Midbrain (tissue), 1 donor: ENCODE results near the gene SDHAF1.
A peak's percentile ranks its signal among the peaks of the same experiment; 100 is the strongest.

Experiments used
- DNase-seq: peaks from one replicate; lab custom pipeline; 2025; lab: John Stamatoyannopoulos, UW

The SDHAF1 gene

DNA sequence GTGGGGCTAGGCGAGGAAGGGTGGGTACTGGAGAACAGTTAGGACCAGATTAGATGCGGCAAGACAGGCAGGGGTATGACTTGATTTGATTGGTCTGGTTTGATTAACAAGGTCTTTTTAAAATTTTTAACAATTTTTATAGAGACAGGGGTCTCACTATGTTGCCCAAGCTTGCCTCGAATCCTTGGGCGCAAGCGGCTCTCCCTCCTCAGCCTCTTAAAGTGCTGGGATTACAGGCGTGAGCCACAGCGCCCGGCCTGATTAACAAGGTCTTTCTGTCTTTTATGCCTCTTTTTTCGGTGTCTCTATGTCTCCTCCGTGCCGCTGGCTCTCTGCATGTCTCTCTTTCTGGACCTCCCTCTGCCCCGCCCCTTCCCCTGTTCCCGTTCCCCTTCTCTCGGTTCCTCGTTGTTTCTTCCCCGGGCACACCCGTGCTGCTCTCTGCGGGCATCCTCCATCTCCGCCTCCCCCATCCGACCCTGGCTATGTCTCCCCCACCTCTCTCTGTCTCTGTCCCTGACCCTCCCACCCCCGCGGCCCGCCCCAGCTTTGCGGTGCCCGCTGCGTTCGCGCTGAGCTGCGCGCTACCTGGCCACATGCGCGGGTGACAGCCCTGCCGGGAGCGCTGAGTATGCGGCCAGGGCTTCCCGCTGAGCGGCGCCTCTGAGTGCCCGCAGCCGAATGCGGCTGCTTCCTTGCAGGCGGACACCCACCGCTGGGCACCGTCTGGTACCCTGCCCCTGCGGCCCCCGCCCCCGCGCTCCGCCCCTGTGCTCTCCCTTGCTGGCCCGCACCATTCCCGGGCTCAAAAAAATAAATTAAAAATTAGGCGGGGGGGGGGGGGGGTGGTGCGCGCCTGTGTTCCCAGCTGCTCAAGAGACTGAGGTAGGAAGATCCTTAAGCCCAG lies 8.1 kb upstream of the SDHAF1 start:
- no peak for DNase-seq

GRCh38 chr19:35987571-35987896 lies 7.5 kb upstream of the SDHAF1 start:
- no peak for DNase-seq

DNA sequence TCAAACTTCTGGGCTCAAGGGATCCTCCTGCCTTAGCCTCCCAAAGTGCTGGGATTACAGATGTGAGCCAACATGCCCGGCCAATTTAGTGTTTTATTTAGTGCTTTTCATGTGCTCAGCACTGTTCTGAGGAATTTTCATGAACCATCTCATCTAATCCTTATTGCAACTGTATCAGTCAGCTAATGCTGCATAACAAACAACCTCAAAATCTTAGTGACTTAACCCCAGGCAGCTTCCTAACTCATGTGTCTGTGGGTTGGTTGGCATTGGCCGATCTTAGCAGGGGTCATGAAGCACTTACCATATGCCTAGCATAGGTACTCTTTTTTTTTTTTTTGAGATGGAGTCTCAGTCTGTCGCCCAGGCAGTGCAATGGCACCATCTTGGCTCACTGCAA lies 6.2 kb upstream of the SDHAF1 start:
- DNase-seq: no peak

- no peak for DNase-seq
Measured at GRCh38 chr19:35990156-35990555, 4.8 kb upstream of the SDHAF1 start.

GRCh38 chr19:35990771-35991730 lies 3.9 kb upstream of the SDHAF1 start:
- DNase-seq: no peak

DNA sequence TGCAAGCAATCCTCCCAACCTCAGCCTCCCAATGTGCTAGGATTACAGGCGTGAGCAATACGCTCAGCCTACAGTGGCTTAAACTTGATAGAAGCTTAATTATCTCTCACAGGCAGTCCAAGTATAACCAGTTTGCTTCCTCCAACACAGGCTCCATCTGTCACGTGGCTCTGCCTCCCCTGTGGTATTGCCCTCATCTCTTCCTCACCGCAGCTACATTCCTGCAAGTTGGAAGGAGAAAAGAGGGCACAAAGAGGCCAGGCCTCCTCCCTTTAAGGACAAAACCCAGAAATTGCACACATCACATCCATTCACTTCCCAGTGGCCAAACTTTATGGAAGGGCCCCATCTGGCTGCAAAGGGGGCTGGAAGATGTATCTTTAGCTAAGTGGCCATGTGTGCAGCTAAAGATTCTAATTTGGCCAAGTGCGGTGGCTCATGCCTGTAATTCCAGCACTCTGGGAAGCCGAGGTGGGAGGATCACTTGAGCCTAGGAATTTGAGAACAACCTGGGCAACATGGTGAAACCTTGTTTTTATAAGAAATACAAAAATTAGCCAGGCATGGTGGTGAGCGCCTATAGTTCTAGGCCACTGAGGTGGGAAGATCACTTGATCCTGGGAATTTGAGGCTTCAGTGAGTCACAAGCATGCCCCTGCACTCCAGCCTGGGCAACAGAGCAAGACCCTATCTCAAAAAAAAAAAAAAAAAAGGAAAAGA lies 3.1 kb upstream of the SDHAF1 start:
- DNase-seq: no peak

DNA sequence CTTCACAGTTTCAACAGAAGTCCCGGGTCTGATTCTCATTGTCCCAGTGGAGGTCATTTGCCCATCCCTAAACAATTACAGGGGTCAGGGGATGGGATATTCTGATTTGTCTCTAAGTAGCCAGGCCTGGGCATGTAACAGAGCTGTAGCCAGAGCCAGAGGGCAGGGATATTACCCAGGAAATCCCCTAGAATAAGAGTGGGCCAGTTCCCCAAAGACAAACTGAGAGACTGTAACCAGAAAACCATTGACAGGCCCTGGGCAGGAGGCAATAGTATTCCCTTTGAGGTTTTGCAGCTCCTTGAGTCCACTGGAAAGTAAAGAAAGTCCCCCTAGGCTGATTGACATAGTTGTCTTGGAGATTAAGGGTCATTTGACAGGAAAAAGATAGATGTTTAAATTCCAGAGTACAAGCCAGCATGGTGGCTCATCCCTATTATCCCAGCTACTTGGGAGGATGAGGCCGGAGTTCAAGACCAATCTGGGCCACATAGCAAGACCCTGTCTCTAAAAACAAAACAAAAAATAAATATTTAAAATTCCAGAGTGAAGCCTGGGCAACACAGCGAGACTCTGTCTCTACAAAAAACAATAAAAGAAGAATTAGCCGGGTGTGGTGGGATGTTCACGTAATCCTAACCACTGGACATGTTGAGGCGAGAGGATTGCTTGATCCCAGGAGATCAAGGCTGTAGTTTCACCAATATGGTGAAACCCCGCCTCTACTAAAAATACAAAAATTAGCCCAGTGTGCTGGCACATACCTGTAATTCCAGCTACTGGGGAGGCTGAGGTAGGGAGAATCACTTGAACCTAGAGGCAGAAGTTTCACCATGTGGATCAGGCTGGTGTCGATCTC lies 1.9 kb upstream of the SDHAF1 start:
- DNase-seq: no peak

GRCh38 chr19:35993923-35994598 lies 927 bp upstream of the SDHAF1 start:
- no peak for DNase-seq

GRCh38 chr19:35996777-35997176 lies 1.8 kb downstream of the SDHAF1 start:
- no peak for DNase-seq

DNA sequence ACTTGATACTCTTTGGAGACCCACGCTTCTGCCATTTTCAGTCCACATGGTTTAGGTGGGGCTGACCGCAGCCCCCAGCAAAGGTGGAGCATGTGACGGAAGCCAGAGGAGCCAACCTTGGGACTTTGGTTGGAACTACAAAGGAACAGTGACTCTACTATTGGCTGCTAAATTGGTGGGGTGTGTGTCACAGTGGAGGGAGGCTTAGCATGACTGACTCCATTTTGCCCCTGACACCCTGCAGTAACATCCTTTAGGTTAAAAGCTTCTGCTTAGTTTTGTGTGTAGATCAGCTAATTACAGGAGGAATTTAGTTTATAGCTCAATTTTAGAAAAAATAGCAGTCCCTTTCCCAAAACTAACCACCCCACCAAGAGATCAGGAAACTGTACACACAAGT lies 6.6 kb downstream of the SDHAF1 start:
- DNase-seq: no peak

DNA sequence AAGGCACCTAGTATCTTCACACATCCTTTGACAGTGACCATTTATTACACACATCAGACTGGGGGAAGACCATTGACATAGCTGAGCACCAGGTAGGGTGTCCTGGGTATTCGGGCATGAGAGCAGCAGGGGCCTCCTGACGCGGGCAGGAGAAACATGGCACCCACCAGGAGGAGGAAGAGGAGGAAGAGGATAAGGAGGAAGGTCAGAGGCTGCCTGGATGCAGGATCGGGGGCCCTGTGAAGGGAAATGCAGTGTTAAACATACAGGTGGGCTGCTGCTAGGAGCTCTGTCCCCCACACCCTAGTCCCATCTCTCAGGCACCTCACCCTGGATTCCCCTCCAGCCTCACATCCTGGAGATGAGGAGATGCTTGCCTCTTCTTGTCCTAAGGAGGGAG lies 8.3 kb downstream of the SDHAF1 start:
- DNase-seq: no peak

DNA sequence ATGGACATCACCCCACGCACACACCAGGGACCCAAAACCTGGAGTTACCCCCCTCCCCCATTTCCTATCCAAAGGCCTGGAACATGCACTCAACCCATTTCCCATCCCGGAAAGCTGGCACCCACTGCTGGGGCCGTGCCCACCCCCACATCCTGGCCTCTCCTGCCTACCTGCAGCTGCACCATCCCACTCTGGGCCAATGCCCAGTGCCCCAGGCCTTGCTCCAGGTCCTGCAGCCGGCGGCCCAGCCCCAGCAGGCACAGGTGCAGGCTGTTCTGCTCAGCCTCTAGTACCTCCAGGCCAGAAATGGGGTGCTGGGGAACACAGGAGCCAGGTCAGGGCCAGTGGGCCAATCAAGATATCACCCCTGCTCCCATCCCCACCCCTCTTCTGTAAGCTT lies 12.0 kb downstream of the SDHAF1 start:
- DNase-seq: no peak

- DNase-seq: no peak
Measured at GRCh38 chr19:36008336-36008978, 13.5 kb downstream of the SDHAF1 start, which contains the start of gene SYNE4. Gene SYNE4, minus strand, starts transcription at chr19:36008813. Its CDS starts 132 bp downstream, at chr19:36008681.

- DNase-seq: peak; percentile 54
Measured at GRCh38 chr19:36009220-36009619, 14.2 kb downstream of the SDHAF1 start.

- DNase-seq: no peak
Measured at GRCh38 chr19:36009633-36010379, 14.8 kb downstream of the SDHAF1 start.

DNA sequence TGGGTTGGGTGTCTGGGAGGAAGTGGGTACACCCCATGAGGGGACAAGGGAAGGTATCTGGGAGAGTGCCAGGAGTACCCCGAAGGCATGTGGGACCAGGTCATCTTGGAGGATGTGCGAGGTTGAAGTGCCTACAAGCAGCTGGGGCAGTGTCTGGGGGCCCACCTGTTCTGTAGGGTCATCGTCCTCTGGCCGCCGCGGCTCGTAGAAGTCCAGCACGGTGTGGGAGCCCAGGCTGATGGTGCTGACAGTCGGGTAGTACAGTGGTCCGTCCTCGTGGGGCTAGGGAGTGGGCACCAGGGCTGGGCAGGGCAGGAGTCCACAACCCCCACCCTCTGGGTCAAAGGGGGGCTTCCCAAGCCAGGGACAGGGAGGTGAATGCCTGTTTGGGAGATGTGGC lies 15.4 kb downstream of the SDHAF1 start:
- no peak for DNase-seq

DNA sequence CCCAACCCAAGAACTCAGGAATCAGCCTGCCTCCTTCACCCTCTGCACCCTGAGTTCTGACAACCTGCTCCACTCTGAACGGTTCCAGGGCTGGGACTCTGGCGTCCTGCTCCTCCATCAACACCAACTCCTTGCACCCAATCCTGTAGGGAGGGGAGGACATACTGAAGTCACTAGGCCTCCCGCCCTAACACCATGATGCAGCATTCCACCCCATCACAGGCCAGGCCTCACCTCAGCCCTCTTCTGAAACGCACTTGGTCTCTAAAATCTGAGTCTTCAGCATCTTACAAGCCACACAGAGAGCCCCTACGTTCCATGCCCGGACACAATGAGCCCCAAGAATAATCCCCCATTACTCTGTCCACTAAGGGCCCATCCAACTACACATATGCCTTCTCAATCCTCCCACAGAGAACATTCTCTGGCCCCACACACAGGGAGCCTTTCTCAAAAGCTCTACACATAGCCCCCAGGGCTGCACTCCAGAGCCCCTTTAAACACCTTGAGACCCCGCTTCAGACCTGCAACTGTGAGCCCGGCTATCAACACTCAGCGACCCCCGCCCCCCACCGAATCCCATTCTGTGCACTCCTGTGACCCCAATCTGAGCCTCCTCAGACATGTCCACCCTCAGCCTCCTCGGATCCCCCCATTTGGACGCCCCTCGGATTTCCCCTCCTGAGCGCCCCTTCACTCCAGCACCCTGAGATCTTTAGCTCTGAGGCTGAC lies 18.5 kb downstream of the SDHAF1 start:
- DNase-seq: no peak

DNA sequence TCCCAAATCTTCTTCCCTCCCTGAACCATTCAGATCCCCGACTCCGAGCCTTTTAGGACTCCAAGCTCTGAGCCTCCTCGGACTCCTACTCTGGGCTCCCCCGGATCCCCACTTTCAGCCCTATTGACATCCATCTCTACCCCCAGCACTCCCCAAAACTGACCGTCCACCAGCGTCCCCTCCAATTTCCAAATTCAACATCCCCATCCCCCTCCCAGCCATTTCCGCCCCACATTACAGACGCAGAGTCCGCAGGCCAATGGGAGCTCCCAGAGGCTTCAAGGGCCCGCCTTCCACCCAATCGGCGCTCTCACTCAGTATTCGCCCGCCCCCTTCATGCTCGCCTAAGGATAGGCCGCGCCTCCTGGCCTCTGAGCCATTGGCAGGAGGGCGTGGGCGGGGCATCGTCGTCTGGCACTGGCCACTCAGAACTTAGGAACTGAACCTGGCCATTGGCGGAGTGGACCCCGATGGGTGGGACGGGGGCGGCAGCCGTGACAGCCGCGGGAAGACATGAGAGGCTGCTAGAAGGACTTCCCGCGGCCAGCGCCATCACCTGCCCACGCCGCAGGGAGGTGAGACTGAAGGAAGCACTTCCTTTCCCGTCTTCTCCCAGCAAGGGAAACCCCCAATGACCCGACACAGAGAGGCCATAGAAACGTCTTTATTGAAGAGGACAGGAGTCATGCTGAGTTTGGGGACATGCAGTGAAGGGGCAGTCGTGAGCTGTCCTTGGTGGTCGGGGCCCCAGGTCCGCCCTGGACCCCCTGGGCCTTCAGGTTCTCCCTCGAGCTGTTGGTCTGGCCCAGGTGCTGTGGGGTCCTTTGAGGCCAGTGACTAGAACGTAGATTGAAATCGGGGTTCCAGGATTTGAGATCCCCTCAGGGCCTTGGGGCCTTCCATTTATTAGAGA lies 19.3 kb downstream of the SDHAF1 start, which contains the start of gene ALKBH6:
Gene ALKBH6, minus strand, starts transcription at position 202 of the 913 bp plus-strand sequence. CDS start 816 bp downstream, outside the sequence.
- peak; percentile 100 for DNase-seq
